H1 (cell line): ENCODE measurements around the gene DDX23. TPM values are rescaled to one million over a fixed set of nuclear protein-coding genes. Genes with fewer than 3 reads are reported as not detected.

Experiments
- CTCF ChIA-PET: fragments of 300-600 bp; sonication (Branson Sonifier 250); formaldehyde crosslinking; loops from one replicate; lab custom pipeline; 2021; ENCODE audit not compliant: partially characterized antibody; lab: Charles Lee
- POLR2A ChIA-PET: fragments of 300-600 bp; sonication (Branson Sonifier 250); formaldehyde crosslinking; loops from one replicate; lab custom pipeline; 2021; ENCODE audit warnings: inconsistent platforms; ENCODE audit not compliant: partially characterized antibody; lab: Charles Lee
- DNase-seq, 2 experiments: peaks; one replicate each; pipeline versions ENCODE4 v3.0.0 to v3.0.0-alpha.2; 2010 to 2022; ENCODE audit warnings: low spot score in 2 of 2, low read depth in 1 of 2, mixed read lengths in 1 of 2
- FAIRE-seq: peaks from 2 replicates; lab custom pipeline; 2011; peaks lifted over from hg19 to GRCh38; lab: Jason Lieb, UNC
- H2AFZ ChIP-seq: 2 replicates; pipeline ENCODE4 v1.8.1; 2012; ENCODE audit warnings: low read length, inconsistent platforms
- H2AK5ac ChIP-seq: 2 replicates; pipeline ENCODE4 v1.6.1; 2013; ENCODE audit warnings: low read depth, low read length
- H2BK120ac ChIP-seq: replicated peaks from 2 replicates; pipeline ENCODE3; 2013; ENCODE audit warnings: low read depth, low read length, inconsistent platforms
- H2BK12ac ChIP-seq: 2 replicates; pipeline ENCODE4 v1.6.1; 2013; ENCODE audit warnings: low read depth, low read length
- H2BK15ac ChIP-seq: 2 replicates; pipeline ENCODE4 v1.6.1; 2013; ENCODE audit warnings: low read length
- H2BK20ac ChIP-seq: 2 replicates; pipeline ENCODE4 v1.6.1; 2013; ENCODE audit warnings: low read length
- H2BK5ac ChIP-seq: 2 replicates; pipeline ENCODE4 v1.6.1; 2013; ENCODE audit warnings: low read depth, low read length
- H3K14ac ChIP-seq: 2 replicates; pipeline ENCODE4 v1.6.1; 2013; ENCODE audit warnings: inconsistent platforms; ENCODE audit not compliant: insufficient read length
- H3K18ac ChIP-seq: 2 replicates; pipeline ENCODE4 v1.6.1; 2013; ENCODE audit warnings: low read length; ENCODE audit errors: extremely low read depth
- H3K23ac ChIP-seq: 2 replicates; pipeline ENCODE4 v1.6.1; 2013; ENCODE audit warnings: inconsistent platforms; ENCODE audit not compliant: insufficient read length
- H3K23me2 ChIP-seq: 2 replicates; pipeline ENCODE4 v1.6.1; 2013; ENCODE audit warnings: low read depth, low read length
- H3K27ac ChIP-seq: 2 replicates; pipeline ENCODE4 v1.6.1; 2011; ENCODE audit warnings: low read depth, low read length, inconsistent platforms
- H3K27me3 ChIP-seq, 4 experiments: replicated peaks in 1 of 4; 1 replicate in 1 of 4; 2 replicates in 3 of 4; pipeline versions ENCODE4 v1.6.1 to v1.8.1; 2011 to 2013; ENCODE audit warnings: low read length in 3 of 4, mild to moderate bottlenecking in 3 of 4, inconsistent platforms in 2 of 4, mixed read lengths in 2 of 4, moderate library complexity in 1 of 4; ENCODE audit not compliant: control insufficient read depth in 3 of 4, insufficient read depth in 3 of 4; ENCODE audit errors: extremely low read depth in 1 of 4
- H3K36me3 ChIP-seq, 4 experiments: 2 replicates each; pipeline versions ENCODE4 v1.6.1 to v1.8.1; 2011 to 2013; ENCODE audit warnings: mild to moderate bottlenecking in 4 of 4, low read length in 3 of 4, moderate library complexity in 2 of 4, control low read depth in 1 of 4, inconsistent platforms in 1 of 4; ENCODE audit not compliant: insufficient read depth in 4 of 4, control insufficient read depth in 2 of 4
- H3K4ac ChIP-seq: replicated peaks from 2 replicates; pipeline ENCODE3; 2013; ENCODE audit warnings: low read length, low read depth, mixed read lengths, inconsistent platforms; ENCODE audit not compliant: insufficient read length
- H3K4me1 ChIP-seq, 4 experiments: replicated peaks in 1 of 4; 1 replicate in 1 of 4; 2 replicates in 3 of 4; pipeline versions ENCODE4 v1.6.1 to v1.8.1; 2011 to 2013; ENCODE audit warnings: low read length in 3 of 4, inconsistent platforms in 2 of 4, mixed read lengths in 1 of 4; ENCODE audit not compliant: insufficient read depth in 4 of 4, control insufficient read depth in 3 of 4
- H3K4me2 ChIP-seq, 2 experiments: 2 replicates each; pipeline versions ENCODE4 v1.6.1 to v1.8.1; 2011 to 2013; ENCODE audit warnings: low read depth in 2 of 2, low read length in 2 of 2, control low read depth in 1 of 2, inconsistent platforms in 1 of 2, mild to moderate bottlenecking in 1 of 2; ENCODE audit not compliant: insufficient read depth in 1 of 2
- H3K4me3 ChIP-seq, 4 experiments: fragments of 200-600, 300-600 bp in 1 of 4; sonication (generic), shearing (Covaris generic), sonication (Bioruptor Twin) in 1 of 4; 2 replicates each; pipeline versions ENCODE4 v1.5.1 to v1.8.1; 2011 to 2016; ENCODE audit warnings: low read length in 4 of 4, low read depth in 3 of 4, control low read depth in 2 of 4, inconsistent platforms in 2 of 4, mild to moderate bottlenecking in 2 of 4, mixed read lengths in 1 of 4, moderate library complexity in 1 of 4; ENCODE audit not compliant: insufficient read depth in 2 of 4; ENCODE audit errors: extremely low read depth in 1 of 4
- H3K56ac ChIP-seq: replicated peaks from 2 replicates; pipeline ENCODE3; 2013; ENCODE audit warnings: low read depth, mild to moderate bottlenecking, mixed read lengths, low read length, inconsistent platforms; ENCODE audit not compliant: insufficient read length
- H3K79me1 ChIP-seq: 2 replicates; pipeline ENCODE4 v1.6.1; 2013; ENCODE audit warnings: low read depth, low read length, control low read depth
- H3K79me2 ChIP-seq, 2 experiments: 2 replicates each; pipeline versions ENCODE4 v1.6.1 to v1.8.1; 2012 to 2013; ENCODE audit warnings: low read length in 2 of 2, mild to moderate bottlenecking in 2 of 2, inconsistent platforms in 1 of 2; ENCODE audit not compliant: insufficient read depth in 2 of 2, control insufficient read depth in 1 of 2
- H3K9ac ChIP-seq, 4 experiments: replicated peaks in 1 of 4; 1 replicate in 1 of 4; 2 replicates in 3 of 4; pipeline versions ENCODE4 v1.6.1 to v1.8.1; 2011 to 2013; ENCODE audit warnings: low read depth in 3 of 4, low read length in 3 of 4, control low read depth in 2 of 4, mild to moderate bottlenecking in 2 of 4, moderate library complexity in 2 of 4, inconsistent platforms in 1 of 4; ENCODE audit errors: extremely low read depth in 1 of 4
- H3K9me3 ChIP-seq, 2 experiments: 2 replicates each; pipeline versions ENCODE4 v1.6.1 to v1.8.1; 2012 to 2013; ENCODE audit warnings: mild to moderate bottlenecking in 2 of 2, moderate library complexity in 2 of 2, control low read depth in 1 of 2, inconsistent platforms in 1 of 2, low read depth in 1 of 2, low read length in 1 of 2, mixed read lengths in 1 of 2; ENCODE audit not compliant: insufficient read depth in 2 of 2
- H4K20me1 ChIP-seq, 2 experiments: replicated peaks in 1 of 2; 2 replicates each; pipeline versions ENCODE3 to v1.8.1; 2011 to 2013; ENCODE audit warnings: inconsistent platforms in 2 of 2, low read length in 2 of 2, mild to moderate bottlenecking in 1 of 2; ENCODE audit not compliant: insufficient read depth in 2 of 2, control insufficient read depth in 1 of 2
- H4K5ac ChIP-seq: 2 replicates; pipeline ENCODE4 v1.6.1; 2013; ENCODE audit warnings: low read length, low read depth, mixed read lengths, inconsistent platforms; ENCODE audit not compliant: insufficient read length
- H4K8ac ChIP-seq: 2 replicates; pipeline ENCODE4 v1.8.0; 2013; ENCODE audit warnings: mild to moderate bottlenecking, moderate library complexity, low read length, inconsistent platforms; ENCODE audit not compliant: insufficient read depth; ENCODE audit errors: extremely low read depth
- H4K91ac ChIP-seq: replicated peaks from 2 replicates; pipeline ENCODE3; 2013; ENCODE audit warnings: low read length, mixed read lengths, inconsistent platforms; ENCODE audit not compliant: insufficient read length
- EP300 ChIP-seq, 2 experiments: IDR thresholded peaks; 1 replicate in 1 of 2; 2 replicates in 1 of 2; pipeline ENCODE4 v1.6.1; 2011 to 2012; ENCODE audit warnings: low read depth in 2 of 2, low read length in 2 of 2, mild to moderate bottlenecking in 2 of 2, borderline replicate concordance in 1 of 2, inconsistent platforms in 1 of 2, moderate library complexity in 1 of 2
- SAP30 ChIP-seq: fragments of 300-600 bp; sonication (generic); IDR thresholded peaks from 2 replicates; pipeline ENCODE4 v1.7.1; 2012; ENCODE audit warnings: low read length, moderate library complexity, mild to moderate bottlenecking, inconsistent platforms; ENCODE audit not compliant: insufficient read depth, insufficient replicate concordance
- WGBS, 2 experiments: shearing (Covaris generic) in 1 of 2; methylation state at CpG; one replicate each; pipeline versions ENCODE4 v1.1.6 to v1.1.7; 2013 to 2015; ENCODE audit warnings: low lambda C conversion rate in 2 of 2, mixed read lengths in 2 of 2, inconsistent platforms in 1 of 2, low coverage in 1 of 2, missing lambda C conversion rate in 1 of 2; ENCODE audit not compliant: insufficient replicate concordance in 2 of 2, insufficient coverage in 1 of 2, insufficient read length in 1 of 2; ENCODE audit errors: extremely low coverage in 1 of 2, missing lambda C conversion rate in 1 of 2; 5-methylcytosine and 5-hydroxymethylcytosine counted together
- polyA plus RNA-seq, 7 experiments: library from polyadenylated mRNA; depleted of rRNA in 3 of 7; stranded (reverse) in 5 of 7; unstranded in 2 of 7; fragments of >200 nt in 5 of 7; fragments of 200-250 nt in 2 of 7; gene quantifications; 1 replicate in 5 of 7; 2 replicates in 1 of 7; 4 replicates in 1 of 7; pipeline versions ENCODE4 v1.2.1 to v1.2.3, GENCODE V29; 2011 to 2013; ENCODE audit warnings: missing spikeins in 2 of 7, mixed read lengths in 2 of 7
- total RNA-seq: library from RNA; stranded (reverse); fragmentation: NEBNext Ultra II Directional; extraction: Animal tissue kit (Norgen Biotek cat#: 25700); gene quantifications from 2 replicates; pipeline ENCODE4 v1.2.1, GENCODE V29; 2021

The DDX23 gene
- total and polyA plus RNA-seq, 2 of the 8 experiments (the other 6 are each of a cell fraction or from before 2014, with no cell fraction given), result 43.5 to 107 TPM

GRCh38 chr12:48878548-48878947 is 26.6 kb upstream of the DDX23 start:
- no peaks in the 10 kb centered on the region for H4K20me1 ChIP-seq
- no peaks in the 10 kb centered on the region for H3K79me1 ChIP-seq
- ChIA-PET CTCF (interaction anchor here (0.8 to 20.7 kb wide), 5 partner anchors 8 to 93 kb away, joined by 3 to 678 read pairs (median 4); partner anchors contain the start of genes DDX23, RND1 and WNT10B), POLR2A (interaction anchor here (1.2 to 23.7 kb wide), 3 partner anchors 12 to 252 kb away, joined by 3 to 651 read pairs (median 8); partner anchors contain the start of genes DDX23, RND1 and TUBA1B)
- no peak for FAIRE-seq
- no peaks in the 10 kb centered on the region; the same call in 1 of the 2 replicates for H3K23me2 ChIP-seq
- no peak overlapping the region for H4K91ac ChIP-seq
- no peak overlapping the region for H3K4me2 ChIP-seq
- no peak for DNase-seq
- H4K8ac ChIP-seq, result no peak overlapping the region
- H2BK5ac ChIP-seq, result no peak overlapping the region
- H2AFZ ChIP-seq, result no peak overlapping the region
- no peak overlapping the region for H3K4me3 ChIP-seq
- no peaks in the 10 kb centered on the region for H3K79me2 ChIP-seq
- H3K4ac ChIP-seq, result no peak overlapping the region
- H2BK12ac ChIP-seq, result no peak overlapping the region
- no peak overlapping the region for H3K14ac ChIP-seq
- no peak overlapping the region for H2BK120ac ChIP-seq
- H3K9me3 ChIP-seq, result no peaks in the 10 kb centered on the region
- no peaks in the 10 kb centered on the region for H3K27me3 ChIP-seq
- H2BK20ac ChIP-seq, result no peak overlapping the region
- no peak overlapping the region for H3K9ac ChIP-seq
- peaks cover 7 to 18% (median 13%) of the 10 kb centered on the region in 4 experiments for H3K4me1 ChIP-seq
- H4K5ac ChIP-seq, result no peak overlapping the region
- H3K27ac ChIP-seq, result no peak overlapping the region
- TF ChIP-seq EP300 (IDR thresholded peaks at IDR 0.05; ENCODE audit: borderline replicate concordance in 1 of 2, low read depth in 2 of 2, low read length in 2 of 2), result no peak
- no peak for TF ChIP-seq SAP30
- 96% methylated on average over 2 of the region's 2 CpGs; no CpG with 5 or more reads in 1 of the 2 experiments for WGBS, 2 experiments
- no peaks in the 10 kb centered on the region for H3K36me3 ChIP-seq
- H3K23ac ChIP-seq, result no peak overlapping the region
- no peak overlapping the region for H2BK15ac ChIP-seq
- no peak overlapping the region for H3K56ac ChIP-seq
- H2AK5ac ChIP-seq, result no peak overlapping the region
- no peak overlapping the region for H3K18ac ChIP-seq
